Medulla oblongata (tissue), 1 donor: ENCODE measurements around the gene CHST11.
"Not testable (repeated sequence)": the region's sequence is repeated elsewhere in the genome, so short reads cannot be mapped to it uniquely, and the experiment has no call there.

ENCODE experiments used
- DNase-seq: peaks from one replicate; pipeline ENCODE4 v3.0.0-alpha.2; 2015; ENCODE audit errors: extremely low spot score

CHST11 gene

GRCh38 chr12:104526751-104527150 lies 70.0 kb downstream of the CHST11 start:
- no peak for DNase-seq

- DNase-seq, result not testable (repeated sequence)
Observed at GRCh38 chr12:104527653-104528052, 70.9 kb downstream of the CHST11 start.

GRCh38 chr12:104529130-104529874 lies 72.6 kb downstream of the CHST11 start:
- no peak for DNase-seq

- DNase-seq, result no peak
Observed at GRCh38 chr12:104532636-104533035, 75.9 kb downstream of the CHST11 start.

- no peak for DNase-seq
Observed at GRCh38 chr12:104533134-104533533, 76.4 kb downstream of the CHST11 start.

- DNase-seq, result no peak
Observed at GRCh38 chr12:104534162-104534856, 77.6 kb downstream of the CHST11 start.

- no peak for DNase-seq
Observed at GRCh38 chr12:104534857-104535248, 78.1 kb downstream of the CHST11 start.

GRCh38 chr12:104535369-104535768 lies 78.6 kb downstream of the CHST11 start:
- DNase-seq, result no peak

GRCh38 chr12:104536841-104537240 lies 80.1 kb downstream of the CHST11 start:
- DNase-seq, result no peak

- no peak for DNase-seq
Observed at GRCh38 chr12:104538056-104538455, 81.3 kb downstream of the CHST11 start.

GRCh38 chr12:104538891-104539462 lies 82.2 kb downstream of the CHST11 start:
- no peak for DNase-seq

- no peak for DNase-seq
Observed at GRCh38 chr12:104544836-104545235, 88.1 kb downstream of the CHST11 start.

- DNase-seq, result peak; percentile 80
Observed at GRCh38 chr12:104546575-104546974, 89.8 kb downstream of the CHST11 start.

GRCh38 chr12:104547235-104547634 lies 90.5 kb downstream of the CHST11 start:
- DNase-seq, result no peak

GRCh38 chr12:104549815-104550480 lies 93.2 kb downstream of the CHST11 start:
- no peak for DNase-seq

- no peak for DNase-seq
Observed at GRCh38 chr12:104551313-104551931, 94.7 kb downstream of the CHST11 start.

- no peak for DNase-seq
Observed at GRCh38 chr12:104553421-104553820, 96.7 kb downstream of the CHST11 start.

GRCh38 chr12:104555648-104556047 lies 98.9 kb downstream of the CHST11 start:
- DNase-seq, result no peak

GRCh38 chr12:104557488-104558195 lies 100.9 kb downstream of the CHST11 start:
- DNase-seq, result no peak

- no peak for DNase-seq
Observed at GRCh38 chr12:104560881-104561280, 104.1 kb downstream of the CHST11 start.

- no peak for DNase-seq
Observed at GRCh38 chr12:104562763-104563162, 106.0 kb downstream of the CHST11 start.
